NB4 (cell line): ENCODE measurements around the gene LRP1B.

Experiments
- MYC ChIP-seq: IDR thresholded peaks from 2 replicates; pipeline ENCODE4 v1.6.1; 2011; ENCODE audit warnings: low read depth, low read length
- POLR2A ChIP-seq: IDR thresholded peaks from 2 replicates; pipeline ENCODE4 v1.6.1; 2011; ENCODE audit warnings: mild to moderate bottlenecking; ENCODE audit not compliant: insufficient read length; ENCODE audit errors: extremely low read depth
- TF ChIP-seq, protein P1 (sequence below): IDR thresholded peaks from one replicate; pipeline ENCODE4 v1.5.1; 2012; ENCODE audit warnings: low read depth, low read length
- TF ChIP-seq, protein P2 (sequence below): IDR thresholded peaks from 2 replicates; pipeline ENCODE4 v1.6.1; 2011; ENCODE audit warnings: low read depth, low read length

DNA sequence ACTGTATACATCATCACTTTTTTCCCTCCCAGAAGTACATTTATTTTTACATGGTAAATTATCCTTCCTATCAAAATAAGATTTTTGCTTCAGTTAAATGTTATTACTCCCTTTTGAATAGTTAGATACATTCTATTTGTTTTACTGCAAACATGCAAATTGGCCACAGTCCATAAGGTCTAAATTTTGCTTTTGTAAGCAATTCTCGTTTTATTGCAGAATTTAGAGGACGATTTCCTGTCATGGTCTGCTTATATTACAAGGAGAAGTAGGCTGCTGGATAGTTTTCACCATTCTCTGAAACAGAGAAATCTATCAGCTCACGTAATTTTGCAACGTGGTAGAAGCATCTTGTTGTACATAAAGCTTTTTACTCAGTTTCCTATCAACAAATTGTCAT, 1632.5 kb downstream of the LRP1B start:
- TF ChIP-seq POLR2A (no peak), MYC (no peak)
- TF ChIP-seq, protein P1, sequence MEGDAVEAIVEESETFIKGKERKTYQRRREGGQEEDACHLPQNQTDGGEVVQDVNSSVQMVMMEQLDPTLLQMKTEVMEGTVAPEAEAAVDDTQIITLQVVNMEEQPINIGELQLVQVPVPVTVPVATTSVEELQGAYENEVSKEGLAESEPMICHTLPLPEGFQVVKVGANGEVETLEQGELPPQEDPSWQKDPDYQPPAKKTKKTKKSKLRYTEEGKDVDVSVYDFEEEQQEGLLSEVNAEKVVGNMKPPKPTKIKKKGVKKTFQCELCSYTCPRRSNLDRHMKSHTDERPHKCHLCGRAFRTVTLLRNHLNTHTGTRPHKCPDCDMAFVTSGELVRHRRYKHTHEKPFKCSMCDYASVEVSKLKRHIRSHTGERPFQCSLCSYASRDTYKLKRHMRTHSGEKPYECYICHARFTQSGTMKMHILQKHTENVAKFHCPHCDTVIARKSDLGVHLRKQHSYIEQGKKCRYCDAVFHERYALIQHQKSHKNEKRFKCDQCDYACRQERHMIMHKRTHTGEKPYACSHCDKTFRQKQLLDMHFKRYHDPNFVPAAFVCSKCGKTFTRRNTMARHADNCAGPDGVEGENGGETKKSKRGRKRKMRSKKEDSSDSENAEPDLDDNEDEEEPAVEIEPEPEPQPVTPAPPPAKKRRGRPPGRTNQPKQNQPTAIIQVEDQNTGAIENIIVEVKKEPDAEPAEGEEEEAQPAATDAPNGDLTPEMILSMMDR = no peak
- TF ChIP-seq, protein P2, sequence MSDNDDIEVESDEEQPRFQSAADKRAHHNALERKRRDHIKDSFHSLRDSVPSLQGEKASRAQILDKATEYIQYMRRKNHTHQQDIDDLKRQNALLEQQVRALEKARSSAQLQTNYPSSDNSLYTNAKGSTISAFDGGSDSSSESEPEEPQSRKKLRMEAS = no peak
